IPS-18c (cell line): ENCODE measurements around the gene SLX9.
"Not testable (repeated sequence)": the region's sequence is repeated elsewhere in the genome, so short reads cannot be mapped to it uniquely, and the experiment has no call there.

ENCODE experiments used
- H3K4me3 ChIP-seq: 2 replicates; pipeline ENCODE4 v1.7.0; 2013; ENCODE audit warnings: low read depth, mild to moderate bottlenecking, low read length, moderate library complexity; ENCODE audit not compliant: insufficient read depth
- H3K9me3 ChIP-seq: one replicate; pipeline ENCODE4 v1.6.1; 2013; ENCODE audit warnings: mild to moderate bottlenecking, low read length, moderate library complexity; ENCODE audit not compliant: control insufficient read depth, insufficient read depth

The SLX9 gene

DNA sequence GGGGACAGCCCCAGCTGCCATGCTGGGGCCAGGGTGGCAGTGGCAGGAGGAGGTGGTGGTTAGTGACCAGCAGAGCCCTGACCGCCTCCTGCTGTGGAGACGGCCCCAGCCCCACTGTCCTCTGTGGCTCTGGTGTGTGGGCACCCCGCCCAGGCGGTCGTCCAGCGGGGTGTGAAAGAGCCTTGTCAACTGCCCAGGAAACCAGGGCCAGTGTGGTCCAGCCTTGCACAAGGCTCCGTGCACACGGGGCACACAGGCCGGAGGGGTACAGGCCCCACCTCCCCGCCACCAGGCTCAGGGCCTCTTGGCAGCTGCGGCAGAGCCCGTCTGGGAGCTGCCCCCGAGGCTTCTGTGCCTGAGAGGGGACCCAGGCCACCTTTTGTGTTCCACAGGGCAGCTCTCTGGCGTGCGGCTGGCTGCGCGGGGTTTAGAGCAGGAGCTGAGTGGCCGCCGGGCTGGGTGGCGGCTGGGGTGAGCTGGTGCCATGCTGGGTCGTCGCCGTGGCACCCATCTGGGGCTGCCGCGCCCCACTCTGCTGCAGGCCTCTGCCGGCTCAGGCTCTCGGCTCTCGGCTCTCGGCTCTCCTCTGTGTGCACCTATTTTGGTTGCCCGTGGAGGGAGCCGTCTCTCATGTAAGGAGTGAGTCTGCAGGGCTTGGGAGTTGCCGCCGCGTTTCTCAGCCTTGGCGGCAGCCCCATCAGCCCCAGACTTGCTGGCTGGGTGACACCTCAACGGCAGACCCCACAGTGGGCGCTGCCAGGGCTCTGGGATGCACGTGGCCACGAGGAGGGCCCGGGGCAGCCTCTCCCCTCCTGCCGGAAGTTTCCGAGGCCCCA, 36.1 kb downstream of the SLX9 start:
- Histone ChIP-seq H3K4me3 (no peak overlapping the region), H3K9me3 (peaks cover 3% of the 10 kb centered on the region)

- not testable (repeated sequence) for H3K9me3 ChIP-seq, H3K4me3 ChIP-seq
These were observed 36.9 kb downstream of the SLX9 start for GRCh38 chr21:44976556-44977393.

- Histone ChIP-seq H3K9me3 (peaks cover 3% of the 10 kb centered on the region), H3K4me3 (no peak overlapping the region)
These were observed 37.9 kb downstream of the SLX9 start for GRCh38 chr21:44977616-44978340.

DNA sequence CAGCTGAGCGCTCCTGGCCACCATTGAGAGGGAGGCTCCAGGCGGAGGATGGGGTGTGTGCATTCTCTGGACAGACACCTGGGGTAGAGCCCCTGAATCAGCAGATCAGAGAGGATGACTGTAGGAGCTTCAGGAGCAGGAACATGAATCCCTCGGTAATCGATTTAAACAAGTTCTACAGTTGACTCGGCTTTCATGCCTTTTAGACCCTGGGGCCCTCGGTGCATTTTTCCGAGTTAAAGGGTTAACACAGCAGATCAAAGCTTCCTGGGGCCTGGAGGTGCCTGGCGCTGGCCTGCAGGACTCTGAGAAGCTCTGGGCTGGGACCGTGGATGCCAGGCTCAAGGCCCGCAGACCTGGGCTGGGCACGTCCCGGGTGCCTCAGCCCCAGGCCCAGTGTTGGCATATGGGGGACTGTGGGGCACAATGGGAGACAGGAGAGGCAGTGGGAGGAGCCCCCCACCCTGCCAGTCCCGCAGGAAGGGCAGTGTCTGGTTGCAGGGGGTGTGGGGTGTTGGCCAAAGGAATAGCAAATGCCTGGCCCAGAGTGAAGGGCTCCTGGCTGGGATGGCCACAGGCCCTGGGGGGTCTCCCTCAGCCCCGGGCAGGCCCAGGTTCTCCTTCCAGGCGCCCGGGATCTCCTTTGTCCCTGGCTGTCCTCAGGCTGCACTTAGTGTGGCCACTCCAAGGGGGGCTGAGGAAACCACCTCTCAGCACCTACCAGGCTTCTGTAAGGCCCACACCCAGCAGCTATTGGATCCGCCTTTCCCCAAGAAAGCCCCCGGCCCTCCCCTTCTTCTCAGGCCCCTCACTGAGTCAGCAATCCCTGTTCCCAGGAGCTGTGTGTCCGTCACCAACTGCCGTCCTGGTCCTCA, 40.1 kb downstream of the SLX9 start:
- peaks cover 3% of the 10 kb centered on the region for H3K9me3 ChIP-seq
- no peak overlapping the region for H3K4me3 ChIP-seq

- Histone ChIP-seq H3K9me3 (peaks cover 3% of the 10 kb centered on the region), H3K4me3 (no peak overlapping the region)
These were observed 41.0 kb downstream of the SLX9 start for GRCh38 chr21:44980562-44981489.

GRCh38 chr21:44982558-44983250, 42.9 kb downstream of the SLX9 start:
- Histone ChIP-seq H3K4me3 (no peak overlapping the region), H3K9me3 (peaks cover 3% of the 10 kb centered on the region)

- peaks cover 3% of the 10 kb centered on the region for H3K9me3 ChIP-seq
- H3K4me3 ChIP-seq = no peak overlapping the region
These were observed 43.8 kb downstream of the SLX9 start for GRCh38 chr21:44983421-44984206.

- H3K4me3 ChIP-seq = no peak overlapping the region
- H3K9me3 ChIP-seq = peaks cover 3% of the 10 kb centered on the region
These were observed 44.6 kb downstream of the SLX9 start for GRCh38 chr21:44984428-44984791.

DNA sequence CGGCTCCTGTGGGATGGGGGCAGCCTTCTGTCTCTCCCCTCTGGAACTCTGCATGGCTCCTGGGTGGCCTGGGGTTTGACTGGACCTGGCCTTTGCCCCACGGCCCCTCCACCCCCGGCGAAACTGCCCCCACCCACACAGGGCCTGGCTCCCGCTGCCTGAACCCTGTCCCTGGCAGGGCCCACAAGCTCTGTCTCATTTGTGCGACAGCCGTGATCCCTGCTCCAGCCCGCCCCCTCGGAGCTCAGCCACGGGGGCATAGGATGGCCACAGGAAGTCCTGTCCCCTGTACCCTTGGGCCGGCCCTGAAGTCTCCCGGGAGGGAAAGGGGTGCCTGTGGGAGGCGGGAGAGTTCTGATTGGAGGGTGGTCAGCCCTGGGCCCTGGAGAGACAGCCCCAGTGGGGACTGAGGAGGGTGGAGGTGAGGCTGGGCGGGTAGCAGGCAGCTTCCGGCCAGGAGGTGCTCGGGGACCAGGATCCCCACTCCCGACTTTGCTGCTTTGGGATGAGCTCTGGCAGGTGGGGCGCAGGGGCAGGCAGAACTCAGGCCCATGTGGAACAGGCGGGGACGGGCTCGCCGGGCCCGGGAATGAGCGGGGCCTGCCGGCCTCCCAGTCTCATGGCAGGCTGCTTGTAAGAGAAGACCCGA, 45.1 kb downstream of the SLX9 start:
- no peaks in the 10 kb centered on the region for H3K9me3 ChIP-seq
- H3K4me3 ChIP-seq = no peak overlapping the region

DNA sequence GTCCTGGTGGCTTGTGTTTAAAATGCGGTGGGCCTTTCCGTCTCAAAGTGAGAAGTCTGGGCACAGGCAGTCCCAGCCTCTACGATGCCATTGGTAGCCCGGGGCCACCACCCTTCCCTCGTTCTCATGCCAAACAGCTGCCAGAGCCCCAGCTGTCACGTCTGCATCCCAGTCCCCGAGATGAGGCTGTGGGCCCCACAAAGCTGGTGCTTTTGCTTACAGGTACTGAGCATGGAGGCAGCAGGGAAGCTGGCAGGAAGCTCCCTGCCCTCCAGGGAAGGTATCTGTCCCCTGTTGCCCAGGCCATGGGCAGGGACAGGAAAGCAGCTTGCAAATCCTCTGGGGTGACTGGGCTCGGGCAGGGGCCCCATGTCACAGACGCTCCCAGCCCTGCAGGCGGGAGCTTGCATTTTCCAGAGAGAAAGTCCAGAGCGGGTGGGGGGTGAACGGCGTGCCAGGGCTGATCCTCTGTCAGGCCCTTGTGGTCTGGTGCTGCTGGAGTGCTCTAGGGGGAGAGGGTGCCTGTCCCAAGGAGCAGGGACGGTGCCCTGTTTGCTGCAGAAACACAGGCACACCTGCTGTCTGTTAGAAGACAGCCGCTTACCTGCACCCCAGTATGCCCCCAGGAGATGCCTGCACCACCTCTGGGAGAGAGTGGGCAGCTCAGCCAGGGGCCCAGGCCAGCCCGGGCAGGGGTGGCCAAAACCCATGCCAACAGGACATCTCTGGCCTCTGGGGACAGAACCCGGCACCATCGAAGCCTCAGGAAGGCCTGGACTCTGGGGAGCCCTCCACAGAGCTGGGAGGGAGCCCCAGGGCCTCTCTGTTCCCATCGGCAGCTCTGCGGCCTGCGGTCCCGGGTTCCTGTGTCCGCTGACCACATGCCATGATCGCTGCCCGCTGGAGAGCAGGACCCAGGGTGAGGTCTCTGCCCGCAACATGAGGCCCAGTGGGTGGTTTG, 45.9 kb downstream of the SLX9 start:
- H3K9me3 ChIP-seq = no peaks in the 10 kb centered on the region
- H3K4me3 ChIP-seq = no peak overlapping the region

DNA sequence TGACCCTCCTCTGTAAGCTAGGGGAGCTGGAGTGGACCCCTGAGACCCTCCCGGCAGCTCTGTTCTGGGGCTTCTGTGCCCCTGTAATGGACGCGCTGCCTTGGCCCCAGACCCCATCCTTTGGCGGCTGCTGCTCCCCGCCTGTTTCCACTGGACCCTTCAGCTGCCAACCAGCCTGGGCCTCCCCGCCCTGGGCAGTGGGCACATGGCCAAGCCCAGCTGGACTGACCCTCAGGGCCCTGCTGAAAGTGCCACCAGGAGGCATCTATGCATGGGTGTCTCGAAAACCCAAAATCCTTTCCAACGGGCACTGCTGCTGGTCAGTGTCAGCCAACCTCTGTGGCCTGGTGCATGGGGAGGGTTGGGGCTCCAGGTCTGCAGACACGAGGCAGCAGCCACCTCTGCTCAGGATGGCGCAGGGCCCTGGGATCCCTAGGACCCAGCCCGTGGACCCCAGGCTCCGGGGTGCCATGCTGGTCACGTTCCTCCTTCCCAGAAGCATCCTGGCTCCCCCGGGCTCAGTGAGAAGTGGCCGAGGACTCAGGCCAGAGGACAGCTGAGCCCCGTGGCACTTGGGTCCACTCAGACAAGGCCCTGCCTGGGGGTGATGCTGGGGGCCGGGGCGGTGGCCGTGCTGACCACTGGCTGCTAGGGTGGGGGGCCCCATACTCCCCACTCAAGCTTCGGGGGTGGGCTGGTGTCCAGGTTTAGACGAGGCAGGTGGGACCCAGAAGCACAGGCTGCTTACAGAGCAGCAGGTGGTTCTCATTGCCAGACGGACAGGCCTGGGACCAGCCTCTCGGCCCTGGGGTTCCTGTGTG, 46.9 kb downstream of the SLX9 start:
- no peaks in the 10 kb centered on the region for H3K9me3 ChIP-seq
- no peak overlapping the region for H3K4me3 ChIP-seq

DNA sequence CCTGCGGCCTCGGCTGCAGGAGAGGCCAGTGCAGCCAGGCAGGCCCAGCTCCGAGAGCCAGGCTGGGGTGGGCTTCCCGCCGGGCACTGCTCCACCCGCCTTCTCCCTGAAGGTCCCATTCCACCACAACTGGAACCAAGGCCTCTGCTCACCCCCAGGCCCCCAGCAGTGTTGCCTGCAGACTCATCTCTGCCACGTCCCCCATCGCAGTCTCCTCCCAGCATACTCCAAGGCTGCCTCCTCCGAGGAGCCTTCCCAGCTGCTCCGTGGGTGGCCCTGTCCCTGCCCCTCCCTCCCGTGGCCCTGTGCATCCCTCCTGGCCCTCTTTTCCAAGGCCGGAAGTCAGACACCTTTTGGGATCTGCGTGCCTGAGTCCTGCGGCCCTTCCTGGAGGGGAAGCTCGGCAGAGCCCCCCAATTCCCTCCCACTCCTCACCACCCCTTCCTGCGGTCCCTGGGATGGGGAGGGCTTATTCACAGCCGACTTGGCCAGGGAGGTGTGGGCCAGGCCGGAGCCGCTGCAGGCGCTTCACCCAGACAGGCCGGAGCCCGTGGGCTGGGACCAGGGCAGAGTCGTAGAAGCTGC, 47.6 kb downstream of the SLX9 start:
- no peaks in the 10 kb centered on the region for H3K9me3 ChIP-seq

More for the DNA sequence above, 47.6 kb downstream of the SLX9 start:
- H3K4me3 ChIP-seq = no peak overlapping the region
